ENCODE measurements around the gene CNTNAP4.

- TF ChIP-seq, protein P1, sequence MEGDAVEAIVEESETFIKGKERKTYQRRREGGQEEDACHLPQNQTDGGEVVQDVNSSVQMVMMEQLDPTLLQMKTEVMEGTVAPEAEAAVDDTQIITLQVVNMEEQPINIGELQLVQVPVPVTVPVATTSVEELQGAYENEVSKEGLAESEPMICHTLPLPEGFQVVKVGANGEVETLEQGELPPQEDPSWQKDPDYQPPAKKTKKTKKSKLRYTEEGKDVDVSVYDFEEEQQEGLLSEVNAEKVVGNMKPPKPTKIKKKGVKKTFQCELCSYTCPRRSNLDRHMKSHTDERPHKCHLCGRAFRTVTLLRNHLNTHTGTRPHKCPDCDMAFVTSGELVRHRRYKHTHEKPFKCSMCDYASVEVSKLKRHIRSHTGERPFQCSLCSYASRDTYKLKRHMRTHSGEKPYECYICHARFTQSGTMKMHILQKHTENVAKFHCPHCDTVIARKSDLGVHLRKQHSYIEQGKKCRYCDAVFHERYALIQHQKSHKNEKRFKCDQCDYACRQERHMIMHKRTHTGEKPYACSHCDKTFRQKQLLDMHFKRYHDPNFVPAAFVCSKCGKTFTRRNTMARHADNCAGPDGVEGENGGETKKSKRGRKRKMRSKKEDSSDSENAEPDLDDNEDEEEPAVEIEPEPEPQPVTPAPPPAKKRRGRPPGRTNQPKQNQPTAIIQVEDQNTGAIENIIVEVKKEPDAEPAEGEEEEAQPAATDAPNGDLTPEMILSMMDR (IDR thresholded peaks at IDR 0.05 in 8 of 11, conservative IDR thresholded peaks at IDR 0.05 in 3 of 11) = no peak
- no peak for TF ChIP-seq POLR2A (IDR thresholded peaks at IDR 0.05)
Measured at GRCh38 chr16:76309639-76310335, 32.6 kb downstream of the CNTNAP4 start.

Data from spleen (tissue), 7 donors.